ENCODE results near the gene SHISA5. TPM values are rescaled to one million over a fixed set of nuclear protein-coding genes. Genes with fewer than 3 reads are reported as not detected.
"Not testable (repeated sequence)": the region's sequence is repeated elsewhere in the genome, so short reads cannot be mapped to it uniquely, and the experiment has no call there.

Gene SHISA5
- total and polyA plus RNA-seq, 2 of the 8 experiments (the other 6 are each of a cell fraction or from before 2014, with no cell fraction given): 196 to 315 TPM

- not testable (repeated sequence) for H3K4me2 ChIP-seq (ENCODE audit: insufficient read depth in 1 of 2, low read depth in 2 of 2, low read length in 2 of 2); H3K23me2 ChIP-seq (ENCODE audit: low read depth, low read length); H3K4me3 ChIP-seq (ENCODE audit: extremely low read depth in 1 of 4, insufficient read depth in 2 of 4, low read depth in 3 of 4, low read length in 4 of 4); H3K18ac ChIP-seq (ENCODE audit: extremely low read depth, low read length); H2BK5ac ChIP-seq (ENCODE audit: low read depth, low read length); H3K14ac ChIP-seq (ENCODE audit: insufficient read length); FAIRE-seq; H3K9ac ChIP-seq (replicated peaks in 1 of 4; ENCODE audit: extremely low read depth in 1 of 4, low read depth in 3 of 4, low read length in 3 of 4); H3K9me3 ChIP-seq (ENCODE audit: insufficient read depth in 2 of 2, low read depth in 1 of 2, low read length in 1 of 2); H2BK20ac ChIP-seq (ENCODE audit: low read length); H2BK15ac ChIP-seq (ENCODE audit: low read length); H2AK5ac ChIP-seq (ENCODE audit: low read depth, low read length); DNase-seq (ENCODE audit: low read depth in 1 of 2, low spot score in 2 of 2); H3K27me3 ChIP-seq (replicated peaks in 1 of 4; ENCODE audit: control insufficient read depth in 3 of 4, extremely low read depth in 1 of 4, insufficient read depth in 3 of 4, low read length in 3 of 4); H3K79me1 ChIP-seq (ENCODE audit: low read depth, low read length); H3K27ac ChIP-seq (ENCODE audit: low read depth, low read length); H3K36me3 ChIP-seq (ENCODE audit: control insufficient read depth in 2 of 4, insufficient read depth in 4 of 4, low read length in 3 of 4); H2BK12ac ChIP-seq (ENCODE audit: low read depth, low read length); H4K20me1 ChIP-seq (replicated peaks in 1 of 2; ENCODE audit: control insufficient read depth in 1 of 2, insufficient read depth in 2 of 2, low read length in 2 of 2); H4K91ac ChIP-seq (replicated peaks; ENCODE audit: insufficient read length, low read length); H2AFZ ChIP-seq (ENCODE audit: low read length); H4K5ac ChIP-seq (ENCODE audit: insufficient read length, low read depth, low read length); H3K4ac ChIP-seq (replicated peaks; ENCODE audit: insufficient read length, low read depth, low read length); H3K23ac ChIP-seq (ENCODE audit: insufficient read length); H3K79me2 ChIP-seq (ENCODE audit: control insufficient read depth in 1 of 2, insufficient read depth in 2 of 2, low read length in 2 of 2); H3K56ac ChIP-seq (replicated peaks; ENCODE audit: insufficient read length, low read depth, low read length); H4K8ac ChIP-seq (ENCODE audit: extremely low read depth, insufficient read depth, low read length); H2BK120ac ChIP-seq (replicated peaks; ENCODE audit: low read depth, low read length); H3K4me1 ChIP-seq (replicated peaks in 1 of 4; ENCODE audit: control insufficient read depth in 3 of 4, insufficient read depth in 4 of 4, low read length in 3 of 4)
- POLR2A ChIA-PET (ENCODE audit: partially characterized antibody): interaction anchor here (1.1 to 3.0 kb wide), 2 partner anchors 9 to 27 kb away, joined by 4 to 18 read pairs; no protein-coding TSS in a partner anchor
- 89% methylated on average over 5 of the region's 6 CpGs; no CpG with 5 or more reads in 1 of the 2 experiments for WGBS, 2 experiments (ENCODE audit: extremely low coverage in 1 of 2, insufficient coverage in 1 of 2, insufficient read length in 1 of 2, insufficient replicate concordance in 2 of 2, low coverage in 1 of 2, low lambda C conversion rate in 2 of 2, missing lambda C conversion rate in 1 of 2)
- CTCF ChIA-PET (ENCODE audit: partially characterized antibody): interaction anchor here (0.7 to 1.2 kb wide), 4 partner anchors 10 to 82 kb away, joined by 3 to 6 read pairs (median 4); no protein-coding TSS in a partner anchor
These were observed 21.2 kb downstream of the SHISA5 start for GRCh38 chr3:48482822-48483221.

DNA sequence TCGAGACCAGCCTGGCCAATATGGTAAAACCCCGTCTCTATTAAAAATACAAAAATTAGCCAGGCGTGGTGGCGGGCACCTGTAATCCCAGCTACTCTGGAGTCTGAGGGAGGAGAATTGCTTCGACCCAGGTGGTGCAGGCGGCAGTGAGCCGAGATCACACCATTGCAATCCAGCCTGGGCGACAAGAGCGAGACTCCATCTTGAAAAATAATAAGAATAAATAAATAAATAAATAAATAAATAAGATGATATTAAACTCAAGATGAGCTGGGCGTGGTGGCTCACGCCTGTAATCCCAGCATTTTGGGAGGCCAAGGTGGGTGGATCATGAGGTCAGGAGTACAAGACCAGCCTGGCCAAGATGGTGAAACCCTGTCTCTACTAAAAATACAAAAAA, 23.1 kb downstream of the SHISA5 start:
- CTCF ChIA-PET (ENCODE audit: partially characterized antibody): interaction anchor here (0.9 kb wide), 1 partner anchor 45 kb away, joined by 3 read pairs; no protein-coding TSS in a partner anchor
- not testable (repeated sequence) for H3K4me2 ChIP-seq (ENCODE audit: insufficient read depth in 1 of 2, low read depth in 2 of 2, low read length in 2 of 2); H3K9me3 ChIP-seq (ENCODE audit: insufficient read depth in 2 of 2, low read depth in 1 of 2, low read length in 1 of 2); H3K23ac ChIP-seq (ENCODE audit: insufficient read length); H3K56ac ChIP-seq (replicated peaks; ENCODE audit: insufficient read length, low read depth, low read length); H2BK15ac ChIP-seq (ENCODE audit: low read length); H3K23me2 ChIP-seq (ENCODE audit: low read depth, low read length); H2AFZ ChIP-seq (ENCODE audit: low read length); H4K91ac ChIP-seq (replicated peaks; ENCODE audit: insufficient read length, low read length); H2BK12ac ChIP-seq (ENCODE audit: low read depth, low read length); H3K79me1 ChIP-seq (ENCODE audit: low read depth, low read length); H3K27me3 ChIP-seq (replicated peaks in 1 of 4; ENCODE audit: control insufficient read depth in 3 of 4, extremely low read depth in 1 of 4, insufficient read depth in 3 of 4, low read length in 3 of 4); H4K8ac ChIP-seq (ENCODE audit: extremely low read depth, insufficient read depth, low read length); H3K9ac ChIP-seq (replicated peaks in 1 of 4; ENCODE audit: extremely low read depth in 1 of 4, low read depth in 3 of 4, low read length in 3 of 4); H3K4me3 ChIP-seq (ENCODE audit: extremely low read depth in 1 of 4, insufficient read depth in 2 of 4, low read depth in 3 of 4, low read length in 4 of 4); H3K4ac ChIP-seq (replicated peaks; ENCODE audit: insufficient read length, low read depth, low read length); H3K18ac ChIP-seq (ENCODE audit: extremely low read depth, low read length); H2AK5ac ChIP-seq (ENCODE audit: low read depth, low read length); H4K5ac ChIP-seq (ENCODE audit: insufficient read length, low read depth, low read length); H3K27ac ChIP-seq (ENCODE audit: low read depth, low read length); H2BK20ac ChIP-seq (ENCODE audit: low read length); H3K36me3 ChIP-seq (ENCODE audit: control insufficient read depth in 2 of 4, insufficient read depth in 4 of 4, low read length in 3 of 4); DNase-seq (ENCODE audit: low read depth in 1 of 2, low spot score in 2 of 2); H4K20me1 ChIP-seq (replicated peaks in 1 of 2; ENCODE audit: control insufficient read depth in 1 of 2, insufficient read depth in 2 of 2, low read length in 2 of 2); H2BK120ac ChIP-seq (replicated peaks; ENCODE audit: low read depth, low read length); H3K4me1 ChIP-seq (replicated peaks in 1 of 4; ENCODE audit: control insufficient read depth in 3 of 4, insufficient read depth in 4 of 4, low read length in 3 of 4); H3K79me2 ChIP-seq (ENCODE audit: control insufficient read depth in 1 of 2, insufficient read depth in 2 of 2, low read length in 2 of 2); H3K14ac ChIP-seq (ENCODE audit: insufficient read length); H2BK5ac ChIP-seq (ENCODE audit: low read depth, low read length); FAIRE-seq
- 93% methylated on average over 11 of the region's 11 CpGs; no CpG with 5 or more reads in 1 of the 2 experiments for WGBS, 2 experiments (ENCODE audit: extremely low coverage in 1 of 2, insufficient coverage in 1 of 2, insufficient read length in 1 of 2, insufficient replicate concordance in 2 of 2, low coverage in 1 of 2, low lambda C conversion rate in 2 of 2, missing lambda C conversion rate in 1 of 2)
- POLR2A ChIA-PET (ENCODE audit: partially characterized antibody): interaction anchor here (1.0 to 1.5 kb wide), 2 partner anchors 8 to 24 kb away, joined by 4 read pairs; no protein-coding TSS in a partner anchor

All from H1 (cell line).